BLaER1 treated with 17β-estradiol and CSF1 and Interleukin-3, amounts not matched to agents 10 nM and 100 nM (cell line): ENCODE results near the gene WBP11.
A peak's percentile ranks its signal among the peaks of the same experiment; 100 is the strongest.

Experiments used
- H3K27ac ChIP-seq, 11 experiments: shearing (Covaris generic); formaldehyde crosslinking; 2 replicates each; pipeline ENCODE4 v1.8.1; 2022
- H3K27me3 ChIP-seq, 11 experiments: shearing (Covaris generic); formaldehyde crosslinking; 2 replicates each; pipeline ENCODE4 v1.8.1; 2022
- H3K36me3 ChIP-seq, 11 experiments: shearing (Covaris generic); formaldehyde crosslinking; 2 replicates each; pipeline ENCODE4 v1.8.1; 2022
- H3K4me1 ChIP-seq, 10 experiments: shearing (Covaris generic); formaldehyde crosslinking; 2 replicates each; pipeline ENCODE4 v1.8.1; 2022
- H3K4me2 ChIP-seq, 11 experiments: shearing (Covaris generic); formaldehyde crosslinking; 2 replicates each; pipeline ENCODE4 v1.8.1; 2022
- H3K4me3 ChIP-seq, 10 experiments: shearing (Covaris generic); formaldehyde crosslinking; 2 replicates each; pipeline ENCODE4 v1.8.1; 2022
- H3K9ac ChIP-seq, 11 experiments: shearing (Covaris generic); formaldehyde crosslinking; 2 replicates each; pipeline ENCODE4 v1.8.1; 2022
- H3K9me3 ChIP-seq, 11 experiments: shearing (Covaris generic); formaldehyde crosslinking; replicated peaks in 1 of 11; 2 replicates each; pipeline ENCODE4 v1.8.1; 2022
- H4K20me1 ChIP-seq, 11 experiments: shearing (Covaris generic); formaldehyde crosslinking; 2 replicates each; pipeline ENCODE4 v1.8.1; 2022
- Cebpa-rat ChIP-seq, 11 experiments: shearing (Covaris generic); IDR thresholded peaks; 2 replicates each; pipeline ENCODE4 v1.8.1; 2022

The WBP11 gene

DNA sequence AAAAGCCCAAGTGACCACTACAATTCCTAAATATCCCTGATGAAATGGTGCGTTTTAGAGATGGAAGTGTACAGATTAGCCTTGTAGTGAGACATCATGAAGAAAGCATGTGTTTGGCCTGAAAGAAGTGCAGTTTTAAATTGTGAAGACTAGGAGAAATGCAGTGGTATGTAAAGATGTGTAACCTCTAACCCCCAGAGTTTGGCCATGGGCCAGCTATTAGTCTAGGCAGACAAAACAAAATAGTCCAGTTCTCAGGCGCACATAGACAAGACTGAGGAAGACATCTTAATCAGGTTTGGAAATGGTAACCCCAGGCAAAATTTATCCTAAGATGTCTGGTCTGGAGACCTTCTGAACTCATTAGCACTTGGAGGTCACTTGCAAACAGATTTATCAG is 23.4 kb downstream of the WBP11 start:
- H3K4me2 ChIP-seq: no peak overlapping the region
- H3K9ac ChIP-seq: no peak overlapping the region
- no peak overlapping the region for H3K4me3 ChIP-seq
- H3K27me3 ChIP-seq: peaks cover 8 to 26% (median 22%) of the 10 kb centered on the region in 11 experiments; a peak in 20 of 22 replicates
- peaks cover under 1 to 14% (median 8%) of the 10 kb centered on the region in 11 experiments; a peak in 17 of 22 replicates for H3K36me3 ChIP-seq
- H3K9me3 ChIP-seq: no peaks in the 10 kb centered on the region
- TF ChIP-seq Cebpa-rat (IDR thresholded peaks at IDR 0.05): no peak
- H3K4me1 ChIP-seq: peaks cover 5 to 45% (median 14%) of the 10 kb centered on the region in 10 experiments
- H3K27ac ChIP-seq: no peak overlapping the region
- no peaks in the 10 kb centered on the region for H4K20me1 ChIP-seq

DNA sequence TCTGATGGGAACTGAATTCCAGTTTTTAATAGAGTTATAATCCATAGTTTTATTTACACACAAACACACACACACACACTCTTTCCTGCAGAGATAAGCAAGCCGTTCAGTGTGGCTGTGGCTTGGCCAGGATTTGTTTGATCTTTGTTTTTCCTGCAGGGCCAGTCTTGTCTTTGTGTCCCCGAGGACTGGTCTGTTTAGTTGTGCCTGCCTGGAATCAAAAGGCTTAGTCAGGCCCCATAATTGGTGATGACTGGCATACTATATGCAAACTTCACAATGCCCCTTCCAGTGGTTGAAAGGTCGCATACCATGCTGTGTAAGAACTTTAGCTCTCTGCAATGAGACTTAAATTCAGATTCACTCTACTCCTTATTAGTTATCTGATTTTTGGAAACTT is 26.0 kb downstream of the WBP11 start:
- Histone ChIP-seq H3K36me3 (no peaks in the 10 kb centered on the region), H3K9ac (no peak overlapping the region), H3K4me1 (peaks cover 11 to 31% (median 20%) of the 10 kb centered on the region in 10 experiments), H3K27me3 (peaks cover 14 to 49% (median 43%) of the 10 kb centered on the region in 11 experiments), H3K4me3 (no peak overlapping the region), H3K27ac (no peak overlapping the region), H3K4me2 (no peak overlapping the region), H4K20me1 (no peaks in the 10 kb centered on the region), H3K9me3 (peaks cover 7 to 13% (median 10%) of the 10 kb centered on the region in 11 experiments; a peak in 19 of 22 replicates)
- no peak for TF ChIP-seq Cebpa-rat (IDR thresholded peaks at IDR 0.05)

DNA sequence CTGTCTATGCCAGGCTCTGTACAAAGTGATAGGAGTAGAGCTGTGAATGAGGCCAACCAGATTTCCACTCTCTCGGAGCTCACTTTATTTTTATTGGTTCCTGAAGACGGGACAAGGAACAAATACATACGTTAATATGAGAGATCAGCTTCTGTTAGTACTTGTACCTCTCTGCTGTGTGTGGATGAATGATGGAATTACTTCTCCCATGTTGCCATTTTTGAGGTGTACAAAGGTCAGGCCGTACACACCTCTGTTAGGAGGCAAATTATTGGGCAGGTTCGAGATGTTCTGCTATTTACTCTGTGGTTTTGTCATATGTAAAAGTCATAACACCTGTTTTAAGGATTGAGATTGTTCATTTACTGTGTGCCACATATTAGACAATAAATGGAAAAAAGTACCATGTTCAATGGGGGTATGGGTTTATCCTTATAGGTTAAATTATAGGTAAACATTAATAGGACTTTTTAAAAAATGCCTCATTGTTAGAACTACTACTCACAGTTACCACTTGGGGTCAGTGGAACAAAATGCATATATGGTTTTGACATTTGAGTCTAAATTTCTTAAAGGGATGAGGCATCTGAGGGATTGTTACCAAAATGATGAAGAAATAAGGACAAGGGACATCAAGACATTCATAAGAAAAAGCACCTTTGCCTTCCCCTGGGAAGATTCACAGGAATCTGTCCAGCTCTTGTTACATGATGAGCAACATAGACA is 26.9 kb downstream of the WBP11 start:
- peaks cover 14 to 49% (median 43%) of the 10 kb centered on the region in 11 experiments for H3K27me3 ChIP-seq
- H3K36me3 ChIP-seq: no peaks in the 10 kb centered on the region
- peaks cover 7 to 13% (median 10%) of the 10 kb centered on the region in 11 experiments; a peak in 19 of 22 replicates for H3K9me3 ChIP-seq
- no peak overlapping the region for H3K27ac ChIP-seq
- H3K4me3 ChIP-seq: no peak overlapping the region
- peaks cover 16 to 37% (median 26%) of the 10 kb centered on the region in 10 experiments for H3K4me1 ChIP-seq
- peak overlapping the region in 1 of 11 experiments; percentile 80; a peak in 1 of 22 replicates for H3K9ac ChIP-seq
- no peak for TF ChIP-seq Cebpa-rat (IDR thresholded peaks at IDR 0.05)
- peak overlapping the region in 3 of 11 experiments; percentile 83 to 90 (median 90); a peak in 5 of 22 replicates for H3K4me2 ChIP-seq
- H4K20me1 ChIP-seq: no peaks in the 10 kb centered on the region

DNA sequence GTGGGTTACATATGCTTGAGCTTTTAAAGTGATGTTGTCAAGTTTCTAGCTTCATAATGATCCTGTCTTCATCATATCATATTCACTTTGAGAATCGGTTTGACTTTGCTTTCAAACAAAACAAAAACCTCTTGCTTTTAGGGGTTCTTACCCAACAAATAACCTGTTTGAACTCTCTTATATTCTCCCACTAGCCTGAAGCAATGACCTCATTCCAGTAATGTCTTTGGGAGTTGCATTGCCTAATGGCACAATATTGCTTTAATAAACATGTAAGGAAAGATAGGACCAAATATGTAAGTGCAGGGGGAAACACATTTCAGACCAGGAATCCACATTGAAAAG is 27.7 kb downstream of the WBP11 start:
- Histone ChIP-seq H3K4me1 (peaks cover 16 to 33% (median 26%) of the 10 kb centered on the region in 10 experiments), H3K4me3 (peak overlapping the region in 7 of 10 experiments; percentile 67 to 79 (median 72); a peak in 11 of 20 replicates), H3K4me2 (peak overlapping the region; percentile 78 to 96 (median 90); a peak in 21 of 22 replicates), H3K27me3 (peaks cover 14 to 49% (median 43%) of the 10 kb centered on the region in 11 experiments), H3K36me3 (no peaks in the 10 kb centered on the region), H4K20me1 (no peaks in the 10 kb centered on the region), H3K9me3 (peaks cover 7 to 13% (median 10%) of the 10 kb centered on the region in 11 experiments; a peak in 19 of 22 replicates), H3K27ac (peak overlapping the region in 3 of 11 experiments; percentile 64 to 80 (median 68); a peak in 5 of 22 replicates), H3K9ac (peak overlapping the region in 4 of 11 experiments; percentile 72 to 80 (median 78); a peak in 5 of 22 replicates)
- TF ChIP-seq Cebpa-rat (IDR thresholded peaks at IDR 0.05): peak in 1 of 11 experiments; percentile 34; a peak in 1 of 22 replicates

DNA sequence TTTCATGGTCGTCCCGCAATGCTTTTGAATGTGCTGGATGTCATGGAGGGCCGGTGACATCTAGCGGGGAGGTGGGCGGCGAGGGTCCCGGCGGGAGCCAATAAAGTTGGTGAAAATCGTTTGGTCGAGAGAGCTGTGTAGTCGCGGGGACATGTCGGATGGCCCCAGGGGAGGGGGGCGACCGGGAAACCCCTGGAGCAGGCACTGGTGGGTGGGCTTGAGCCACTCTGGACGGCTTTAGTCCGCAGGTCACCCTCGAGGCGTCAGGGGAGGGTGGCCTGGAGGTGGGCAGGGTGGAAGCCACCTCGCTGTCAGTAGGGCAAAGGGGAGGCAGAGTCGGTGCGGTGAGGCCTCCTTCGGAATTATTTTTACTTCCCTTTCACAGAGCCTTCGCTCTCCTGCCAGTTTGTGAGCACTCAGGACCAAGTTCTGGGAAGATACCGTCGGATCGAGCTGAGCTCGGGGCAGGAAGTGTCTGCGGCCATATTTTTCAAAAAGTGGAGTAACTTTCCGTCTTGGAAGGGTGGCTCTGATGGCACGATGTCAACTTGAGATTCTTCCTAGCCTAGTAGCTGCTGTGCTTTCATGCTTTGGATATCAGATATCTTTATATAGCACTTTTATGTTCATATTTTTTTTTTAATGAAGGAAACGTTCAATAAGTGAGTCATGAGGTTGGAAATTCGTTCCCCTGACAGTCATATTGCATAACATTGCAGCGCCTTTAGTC is 28.2 kb downstream of the WBP11 start:
- TF ChIP-seq Cebpa-rat (IDR thresholded peaks at IDR 0.05): 0 out of 22 replicates have a peak, but pooled peaks of 2 of the 11 experiments have one; percentile 13 to 15
- peaks cover 14 to 49% (median 43%) of the 10 kb centered on the region in 11 experiments for H3K27me3 ChIP-seq
- H3K9me3 ChIP-seq: peaks cover 7 to 13% (median 10%) of the 10 kb centered on the region in 11 experiments; a peak in 19 of 22 replicates
- H3K4me1 ChIP-seq: peaks cover 16 to 31% (median 25%) of the 10 kb centered on the region in 10 experiments
- peak overlapping the region; percentile 24 to 80 (median 63); a peak in 19 of 22 replicates for H3K27ac ChIP-seq
- H3K9ac ChIP-seq: peak overlapping the region; percentile 58 to 80 (median 74); a peak in 21 of 22 replicates
- H3K4me3 ChIP-seq: peak overlapping the region; percentile 64 to 79 (median 70)
- no peaks in the 10 kb centered on the region for H3K36me3 ChIP-seq
- H4K20me1 ChIP-seq: no peaks in the 10 kb centered on the region
- H3K4me2 ChIP-seq: peak overlapping the region; percentile 78 to 96 (median 90)

DNA sequence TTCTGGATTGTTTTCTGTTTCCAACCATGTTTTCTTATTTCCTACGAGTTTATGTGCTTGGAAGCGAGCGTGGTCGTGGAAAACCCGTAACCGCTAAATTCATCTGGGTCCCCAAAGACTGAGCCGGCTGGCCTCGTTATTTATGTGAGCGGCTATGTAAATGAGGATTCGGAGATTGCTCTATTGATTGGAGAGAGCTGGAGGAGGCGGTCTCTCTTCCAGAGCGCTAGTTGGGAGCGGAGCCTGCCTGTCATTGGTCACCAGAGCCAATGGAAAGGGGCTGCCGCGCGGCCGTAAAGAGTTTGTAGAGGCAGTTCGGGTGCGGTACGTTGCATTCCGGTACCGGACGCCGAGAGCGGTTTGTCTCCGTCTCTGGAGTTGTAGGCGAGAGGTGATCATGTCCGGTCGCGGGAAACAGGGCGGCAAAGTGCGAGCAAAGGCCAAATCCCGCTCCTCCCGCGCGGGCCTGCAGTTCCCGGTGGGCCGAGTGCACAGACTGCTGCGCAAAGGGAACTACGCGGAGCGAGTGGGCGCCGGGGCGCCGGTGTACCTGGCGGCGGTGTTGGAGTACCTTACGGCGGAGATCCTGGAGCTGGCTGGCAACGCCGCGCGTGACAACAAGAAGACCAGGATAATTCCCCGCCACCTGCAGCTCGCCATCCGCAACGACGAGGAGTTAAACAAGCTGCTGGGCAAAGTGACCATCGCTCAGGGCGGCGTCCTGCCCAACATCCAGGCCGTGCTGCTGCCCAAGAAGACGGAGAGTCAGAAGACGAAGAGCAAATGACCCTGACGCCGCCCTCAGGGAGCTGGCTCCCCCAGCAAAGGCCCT is 29.0 kb downstream of the WBP11 start:
- Histone ChIP-seq H3K4me2 (peak overlapping the region; percentile 78 to 96 (median 90)), H3K36me3 (no peaks in the 10 kb centered on the region), H3K27ac (peak overlapping the region; percentile 24 to 80 (median 63)), H3K4me3 (peak overlapping the region; percentile 64 to 79 (median 70)), H3K9ac (peak overlapping the region; percentile 58 to 80 (median 74)), H3K27me3 (peaks cover 14 to 49% (median 43%) of the 10 kb centered on the region in 11 experiments), H3K9me3 (peaks cover 7 to 13% (median 10%) of the 10 kb centered on the region in 11 experiments; a peak in 19 of 22 replicates), H4K20me1 (peaks cover 0 to 6% (median 0%) of the 10 kb centered on the region in 11 experiments; a peak in 7 of 22 replicates), H3K4me1 (peaks cover 21 to 36% (median 29%) of the 10 kb centered on the region in 10 experiments)
- TF ChIP-seq Cebpa-rat (IDR thresholded peaks at IDR 0.05): no peak

DNA sequence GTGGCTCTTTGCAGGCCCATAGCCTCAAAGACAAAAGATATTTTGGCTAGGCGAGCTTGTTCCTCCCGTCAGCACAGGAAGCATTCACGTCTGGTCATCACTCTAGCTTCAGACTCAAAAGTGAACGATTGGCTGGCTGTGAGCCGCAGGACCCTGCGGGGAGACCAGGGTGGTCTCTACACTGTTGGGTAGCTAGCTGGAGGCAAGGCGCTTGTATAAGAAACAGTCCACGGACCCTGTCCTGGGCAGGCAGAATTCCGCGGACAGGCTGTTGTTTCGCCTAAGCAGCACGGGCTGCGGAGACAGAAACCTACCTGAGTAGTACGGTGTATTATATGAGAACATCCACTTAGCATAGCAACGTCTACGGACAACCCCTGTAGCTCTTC is 29.6 kb downstream of the WBP11 start:
- peaks cover 27 to 43% (median 35%) of the 10 kb centered on the region in 10 experiments for H3K4me1 ChIP-seq
- peak overlapping the region in 2 of 11 experiments; percentile 64 to 67; a peak in 2 of 22 replicates for H3K27ac ChIP-seq
- peaks cover 0 to 12% (median 0%) of the 10 kb centered on the region in 11 experiments; a peak in 7 of 22 replicates for H4K20me1 ChIP-seq
- no peak for TF ChIP-seq Cebpa-rat (IDR thresholded peaks at IDR 0.05)
- 0 out of 22 replicates have a peak, but pooled peaks cover 0 to 4% (median 0%) of the 10 kb centered on the region in 11 experiments for H3K36me3 ChIP-seq
- H3K4me2 ChIP-seq: peak overlapping the region; percentile 78 to 96 (median 90); a peak in 21 of 22 replicates
- H3K9ac ChIP-seq: peak overlapping the region in 4 of 11 experiments; percentile 2 to 76 (median 53); a peak in 4 of 22 replicates
- H3K27me3 ChIP-seq: peaks cover 14 to 49% (median 43%) of the 10 kb centered on the region in 11 experiments
- peak overlapping the region; percentile 64 to 79 (median 70) for H3K4me3 ChIP-seq
- H3K9me3 ChIP-seq: peaks cover 7 to 13% (median 10%) of the 10 kb centered on the region in 11 experiments; a peak in 19 of 22 replicates
